ENCODE measurements around the gene PROKR1. TPM values are rescaled to one million over a fixed set of nuclear protein-coding genes. Genes with fewer than 3 reads are reported as not detected.

PROKR1 gene
- total RNA-seq, 3 donors from 2014 or later, result 0.66 to 0.80 TPM; not detected in 1

DNA sequence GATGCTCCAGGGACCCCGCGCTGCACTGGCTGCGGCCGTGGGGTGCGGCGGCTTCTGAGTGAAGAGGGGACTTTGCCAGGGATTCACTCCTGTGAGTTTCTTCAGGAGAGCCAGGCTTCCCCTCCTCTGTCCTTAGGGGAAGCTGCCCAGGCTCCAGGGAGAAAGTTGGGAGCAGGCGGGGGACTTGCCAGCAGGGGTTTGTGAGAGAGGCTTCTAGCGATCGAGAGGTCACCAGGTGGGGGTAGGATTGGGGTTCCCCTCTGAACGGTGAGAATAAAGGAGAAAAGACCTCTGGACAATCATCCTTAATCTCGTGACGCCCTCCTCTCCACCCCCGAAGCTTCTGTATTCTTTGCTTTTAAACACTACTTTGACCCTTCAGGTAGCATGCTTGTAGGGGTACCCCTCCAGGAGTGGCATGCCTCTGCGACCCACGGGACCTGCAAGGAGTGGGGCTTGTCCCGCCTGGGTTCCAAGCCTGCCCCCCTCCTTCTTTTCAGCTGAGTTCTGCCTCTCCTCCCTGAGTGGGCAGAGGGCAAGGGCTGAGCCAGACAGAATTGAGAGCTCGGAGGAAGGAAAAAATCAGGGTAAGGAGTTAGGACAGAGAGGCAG, 601 bp downstream of the PROKR1 start:
- Histone ChIP-seq H3K4me1 (no peaks in the 10 kb centered on the region), H3K4me3 (peak overlapping the region; percentile 47 to 67 (median 48)), H3K36me3 (no peaks in the 10 kb centered on the region), H3K27ac (no peak overlapping the region), H3K9me3 (no peaks in the 10 kb centered on the region), H3K27me3 (peaks cover 0 to 46% of the 10 kb centered on the region in 2 donors)
- TF ChIP-seq, protein P1, sequence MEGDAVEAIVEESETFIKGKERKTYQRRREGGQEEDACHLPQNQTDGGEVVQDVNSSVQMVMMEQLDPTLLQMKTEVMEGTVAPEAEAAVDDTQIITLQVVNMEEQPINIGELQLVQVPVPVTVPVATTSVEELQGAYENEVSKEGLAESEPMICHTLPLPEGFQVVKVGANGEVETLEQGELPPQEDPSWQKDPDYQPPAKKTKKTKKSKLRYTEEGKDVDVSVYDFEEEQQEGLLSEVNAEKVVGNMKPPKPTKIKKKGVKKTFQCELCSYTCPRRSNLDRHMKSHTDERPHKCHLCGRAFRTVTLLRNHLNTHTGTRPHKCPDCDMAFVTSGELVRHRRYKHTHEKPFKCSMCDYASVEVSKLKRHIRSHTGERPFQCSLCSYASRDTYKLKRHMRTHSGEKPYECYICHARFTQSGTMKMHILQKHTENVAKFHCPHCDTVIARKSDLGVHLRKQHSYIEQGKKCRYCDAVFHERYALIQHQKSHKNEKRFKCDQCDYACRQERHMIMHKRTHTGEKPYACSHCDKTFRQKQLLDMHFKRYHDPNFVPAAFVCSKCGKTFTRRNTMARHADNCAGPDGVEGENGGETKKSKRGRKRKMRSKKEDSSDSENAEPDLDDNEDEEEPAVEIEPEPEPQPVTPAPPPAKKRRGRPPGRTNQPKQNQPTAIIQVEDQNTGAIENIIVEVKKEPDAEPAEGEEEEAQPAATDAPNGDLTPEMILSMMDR (IDR thresholded peaks at IDR 0.05), result no peak
- no peak for DNase-seq (ENCODE audit: low spot score in 2 of 2)
- intact Hi-C loops (cut with DNase I; ENCODE audit: low total_unique reads), result no loop called here

DNA sequence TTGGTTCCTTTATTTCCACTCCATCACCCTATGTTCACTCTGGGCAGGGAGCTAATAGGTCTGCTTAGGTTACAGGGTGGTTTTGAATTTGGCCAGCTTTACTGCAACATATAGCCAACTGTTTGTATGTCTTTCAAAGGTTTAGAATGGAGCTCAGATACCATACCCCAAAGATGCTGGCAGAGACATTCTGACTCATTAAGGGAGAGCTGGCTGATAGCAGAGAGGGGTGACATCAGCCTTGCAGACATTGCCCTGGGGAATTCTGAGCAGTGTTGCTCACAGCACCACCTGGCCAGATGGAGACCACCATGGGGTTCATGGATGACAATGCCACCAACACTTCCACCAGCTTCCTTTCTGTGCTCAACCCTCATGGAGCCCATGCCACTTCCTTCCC, 2.1 kb downstream of the PROKR1 start:
- peaks cover 0 to 46% of the 10 kb centered on the region in 2 donors for H3K27me3 ChIP-seq
- H3K27ac ChIP-seq, result no peak overlapping the region
- TF ChIP-seq POLR2A (IDR thresholded peaks at IDR 0.05) (no peak), POLR2AphosphoS5 (IDR thresholded peaks at IDR 0.05) (no peak)
- TF ChIP-seq, protein P1 (IDR thresholded peaks at IDR 0.05), result no peak
- no peak for DNase-seq (ENCODE audit: low spot score in 2 of 2)
- no peaks in the 10 kb centered on the region for H3K9me3 ChIP-seq
- intact Hi-C loops (cut with DNase I; ENCODE audit: low total_unique reads), result no loop called here
- no peak overlapping the region for H3K4me3 ChIP-seq
- H3K4me1 ChIP-seq, result no peaks in the 10 kb centered on the region
- H3K36me3 ChIP-seq, result no peaks in the 10 kb centered on the region

DNA sequence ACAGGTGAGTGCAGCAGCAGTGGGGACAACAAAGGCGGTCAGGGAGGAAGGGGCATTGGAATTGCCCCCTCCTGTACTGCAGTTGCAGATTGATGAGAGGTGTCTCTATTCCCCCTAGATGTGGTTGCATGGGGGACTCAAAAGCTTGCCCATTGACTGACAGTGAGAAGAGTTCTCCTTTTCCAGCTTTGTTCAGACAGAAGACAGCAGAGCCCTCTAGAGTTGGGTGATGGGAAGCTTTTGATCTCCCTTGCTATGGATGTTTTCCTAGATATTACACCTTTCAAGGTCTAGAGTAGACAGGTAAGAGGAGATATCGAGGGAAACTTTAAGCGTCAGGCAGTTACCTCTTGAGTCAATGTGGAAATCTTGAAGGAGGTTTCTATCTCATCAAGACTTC, 2.9 kb downstream of the PROKR1 start:
- Histone ChIP-seq H3K4me1 (no peaks in the 10 kb centered on the region), H3K9me3 (no peaks in the 10 kb centered on the region), H3K36me3 (no peaks in the 10 kb centered on the region), H3K27me3 (peaks cover 0 to 46% of the 10 kb centered on the region in 2 donors), H3K27ac (no peak overlapping the region), H3K4me3 (no peak overlapping the region)
- DNase-seq (ENCODE audit: low spot score in 2 of 2), result no peak
- TF ChIP-seq POLR2AphosphoS5 (IDR thresholded peaks at IDR 0.05), result no peak
- no peak for TF ChIP-seq POLR2A (IDR thresholded peaks at IDR 0.05)
- TF ChIP-seq, protein P1 (IDR thresholded peaks at IDR 0.05), result no peak
- intact Hi-C loops (cut with DNase I; ENCODE audit: low total_unique reads), result no loop called here

DNA sequence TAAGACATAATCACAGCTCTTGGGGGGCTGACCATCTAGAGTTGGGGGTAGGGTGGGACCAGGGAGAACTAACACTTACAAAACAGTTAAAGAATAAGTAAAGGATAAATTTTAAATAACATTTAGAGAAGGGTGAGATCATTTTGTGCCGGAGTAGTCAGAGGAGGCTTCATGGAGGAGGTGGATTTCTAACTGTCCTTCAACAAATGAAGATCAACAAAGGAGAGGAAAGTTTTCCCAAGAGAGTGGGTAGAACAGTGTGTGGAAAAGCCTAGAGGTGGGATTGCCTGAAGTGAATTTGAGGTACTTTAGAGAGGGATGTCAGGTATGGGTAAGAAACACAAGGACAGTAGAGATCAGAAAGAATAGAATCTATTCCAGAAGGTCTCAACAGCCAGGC, 7.3 kb downstream of the PROKR1 start:
- Histone ChIP-seq H3K27me3 (peaks cover 0 to 18% of the 10 kb centered on the region in 2 donors), H3K4me3 (no peak overlapping the region), H3K27ac (no peak overlapping the region), H3K36me3 (no peaks in the 10 kb centered on the region), H3K9me3 (no peaks in the 10 kb centered on the region), H3K4me1 (no peaks in the 10 kb centered on the region)
- no peak for DNase-seq (ENCODE audit: low spot score in 2 of 2)
- intact Hi-C loops (cut with DNase I; ENCODE audit: low total_unique reads), result no loop called here
- TF ChIP-seq POLR2A (IDR thresholded peaks at IDR 0.05), result no peak
- no peak for TF ChIP-seq POLR2AphosphoS5 (IDR thresholded peaks at IDR 0.05)
- TF ChIP-seq, protein P1 (IDR thresholded peaks at IDR 0.05), result no peak

DNA sequence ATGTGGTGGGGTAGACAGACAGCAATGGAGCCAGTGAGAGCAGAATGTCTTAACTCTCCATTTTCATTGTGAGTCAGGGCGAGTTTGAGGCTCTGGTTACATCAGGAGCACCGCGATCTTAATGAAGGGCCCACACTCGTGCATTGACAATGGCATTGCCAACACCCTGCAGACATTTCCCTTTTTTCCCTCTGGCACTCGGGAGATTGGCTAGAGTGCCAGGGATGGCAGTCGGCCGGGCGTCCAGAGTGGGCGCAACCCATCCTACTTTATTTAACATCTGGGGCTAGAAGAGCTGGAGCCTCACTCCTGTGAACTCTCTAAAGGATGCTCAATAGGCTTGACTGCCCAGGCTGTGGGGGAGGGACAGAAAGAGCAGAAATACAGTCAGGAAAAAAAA, 9.7 kb downstream of the PROKR1 start:
- Histone ChIP-seq H3K4me3 (no peak overlapping the region), H3K27ac (no peak overlapping the region), H3K36me3 (no peaks in the 10 kb centered on the region), H3K9me3 (no peaks in the 10 kb centered on the region), H3K4me1 (no peaks in the 10 kb centered on the region), H3K27me3 (peaks cover 0 to 2% of the 10 kb centered on the region in 2 donors)
- no peak for TF ChIP-seq POLR2AphosphoS5 (IDR thresholded peaks at IDR 0.05)
- TF ChIP-seq, protein P1 (IDR thresholded peaks at IDR 0.05), result no peak
- TF ChIP-seq POLR2A (IDR thresholded peaks at IDR 0.05), result no peak
- no peak for DNase-seq (ENCODE audit: low spot score in 2 of 2)
- intact Hi-C loops (cut with DNase I; ENCODE audit: low total_unique reads), result no loop called here
